HepG2 (cell line): Measurements from ENCODE around the gene ETV3L. TPM values are rescaled to one million over a fixed set of nuclear protein-coding genes. Genes with fewer than 3 reads are reported as not detected.

Experiments used
- ATAC-seq: fragments of 200-7000 bp; cut with Tn5 transposase; 3 replicates; pipeline ENCODE4 v1.9.1; 2020; ENCODE audit warnings: mild to moderate bottlenecking, moderate library complexity
- BruUV-seq: library from RNA; stranded (reverse); fragments of 400-500 nt; replicated peaks from 2 replicates; lab custom pipeline; 2021; lab: Mats Ljungman, UMichigan
- CTCF ChIA-PET: fragments of 300-600 bp; formaldehyde crosslinking; extraction: SDS; loops from one replicate; lab custom pipeline; 2021; ENCODE audit warnings: low total read pairs, inconsistent platforms, low intra/inter-chr PET ratio; lab: Yijun Ruan, JAX
- POLR2A ChIA-PET: fragments of 350-600 bp; sonication (Branson Sonifier 250); formaldehyde crosslinking; loops from one replicate; lab custom pipeline; 2020; ENCODE audit warnings: antibody characterized with exemption, inconsistent platforms; lab: Yijun Ruan, JAX
- DNase-seq: peaks from one replicate; pipeline ENCODE4 v3.0.0-alpha.2; 2015; ENCODE audit warnings: low spot score
- FAIRE-seq: peaks from 3 replicates; lab custom pipeline; 2011; peaks lifted over from hg19 to GRCh38; lab: Jason Lieb, UNC
- H2AFZ ChIP-seq: one replicate; pipeline ENCODE4 v1.6.1; 2011; ENCODE audit warnings: low read length, inconsistent platforms
- H3K27ac ChIP-seq: fragments of 300-600 bp; 3 replicates; pipeline ENCODE4 v1.8.0; 2011; ENCODE audit warnings: mixed run types, mild to moderate bottlenecking, mixed read lengths, low read length, inconsistent platforms; ENCODE audit not compliant: insufficient read depth; ENCODE audit errors: extremely low read length
- H3K27me3 ChIP-seq, 2 experiments: fragments of 200-600 bp in 1 of 2; 2 replicates in 1 of 2; 3 replicates in 1 of 2; pipeline versions ENCODE4 v1.6.0 to v1.8.0; 2011; ENCODE audit warnings: low read length in 2 of 2, mild to moderate bottlenecking in 2 of 2, moderate library complexity in 2 of 2, inconsistent platforms in 1 of 2; ENCODE audit not compliant: insufficient read depth in 2 of 2, control insufficient read depth in 1 of 2
- H3K36me3 ChIP-seq, 2 experiments: fragments of 200-600 bp in 1 of 2; replicated peaks in 1 of 2; 2 replicates in 1 of 2; 3 replicates in 1 of 2; pipeline versions ENCODE4 v1.5.1 to v1.8.0; 2011; ENCODE audit warnings: low read length in 2 of 2, inconsistent platforms in 1 of 2; ENCODE audit not compliant: insufficient read depth in 2 of 2, control insufficient read depth in 1 of 2
- H3K4me1 ChIP-seq: 2 replicates; pipeline ENCODE4 v1.5.1; 2012; ENCODE audit warnings: low read length, inconsistent platforms; ENCODE audit not compliant: insufficient read depth
- H3K4me2 ChIP-seq: 2 replicates; pipeline ENCODE4 v1.6.0; 2011; ENCODE audit warnings: low read depth, low read length, inconsistent platforms
- H3K4me3 ChIP-seq, 3 experiments: fragments of 200-600 bp in 1 of 3; sonication (generic), shearing (Covaris generic) in 1 of 3; replicated peaks in 1 of 3; 2 replicates each; pipeline ENCODE4 v1.5.1; 2011 to 2016; ENCODE audit warnings: low read length in 3 of 3, inconsistent platforms in 2 of 3, low read depth in 2 of 3, mild to moderate bottlenecking in 2 of 3, control low read depth in 1 of 3, mixed read lengths in 1 of 3; ENCODE audit not compliant: insufficient read depth in 1 of 3
- H3K79me2 ChIP-seq: one replicate; pipeline ENCODE4 v1.6.1; 2011; ENCODE audit warnings: low read length, inconsistent platforms; ENCODE audit not compliant: insufficient read depth
- H3K9ac ChIP-seq: 2 replicates; pipeline ENCODE4 v1.6.0; 2011; ENCODE audit warnings: mild to moderate bottlenecking, low read depth, low read length, inconsistent platforms; ENCODE audit not compliant: insufficient read depth
- H3K9me3 ChIP-seq: 2 replicates; pipeline ENCODE4 v1.5.1; 2012; ENCODE audit warnings: mild to moderate bottlenecking, low read length
- H4K20me1 ChIP-seq: 2 replicates; pipeline ENCODE4 v1.6.0; 2011; ENCODE audit warnings: inconsistent platforms, mild to moderate bottlenecking, low read length, moderate library complexity; ENCODE audit not compliant: insufficient read depth
- HMG20B ChIP-seq: conservative IDR thresholded peaks from 2 replicates; pipeline ENCODE4 v1.6.1; 2016; ENCODE audit warnings: missing genetic modification reagents, missing compliant biosample characterization
- KAT7 ChIP-seq: IDR thresholded peaks from 2 replicates; pipeline ENCODE4 v1.6.1; 2018; ENCODE audit warnings: borderline replicate concordance, missing compliant biosample characterization
- MAFF ChIP-seq: IDR thresholded peaks from 2 replicates; pipeline ENCODE4 v1.6.1; 2011; ENCODE audit warnings: low read depth, low read length, improper control_type of control experiment
- MAFK ChIP-seq, 2 experiments: IDR thresholded peaks in 1 of 2; conservative IDR thresholded peaks in 1 of 2; 2 replicates each; pipeline ENCODE4 v1.6.1; 2011; ENCODE audit warnings: improper control_type of control experiment in 2 of 2, low read length in 2 of 2
- NCOR1 ChIP-seq: fragments of 200-600 bp; sonication (generic); IDR thresholded peaks from 2 replicates; pipeline ENCODE4 v1.7.0; 2017; ENCODE audit warnings: antibody characterized with exemption, low read length, borderline replicate concordance
- NFE2 ChIP-seq: sonication (generic); formaldehyde crosslinking; IDR thresholded peaks from 2 replicates; pipeline ENCODE4 v1.4.0; 2020; ENCODE audit warnings: missing genetic modification reagents
- PRDM10 ChIP-seq: sonication (generic); formaldehyde crosslinking; IDR thresholded peaks from 2 replicates; pipeline ENCODE4 v1.4.0; 2020; ENCODE audit warnings: low read depth, missing genetic modification reagents
- WGBS: methylation state at CpG from one replicate; pipeline ENCODE4 v1.1.6; 2017; ENCODE audit warnings: low lambda C conversion rate; 5-methylcytosine and 5-hydroxymethylcytosine counted together
- in situ Hi-C: cut with HindIII; loops from 2 replicates; pipeline ENCODE4 v1.10.0; 2017; ENCODE audit warnings: low pct_unique_long_range_greater_than_20kb; ENCODE audit not compliant: extremely low pct_ligation_motif_present
- intact Hi-C: fragments of 100-400 bp; cut with micrococcal nuclease; formaldehyde crosslinking; loops from one replicate; pipeline ENCODE4 v1.10.0; 2022; ENCODE audit not compliant: unreplicated experiment
- polyA plus RNA-seq, 8 experiments: library from polyadenylated mRNA; depleted of rRNA in 3 of 8; stranded (reverse) in 7 of 8; unstranded in 1 of 8; fragments of >200 nt; fragmentation: Illumina TruSeq in 4 of 8; extraction: Trizol in 4 of 8; gene quantifications; 2 replicates each; pipeline versions ENCODE4 v1.2.1 to v1.2.3, GENCODE V29; 2011 to 2016; ENCODE audit warnings: low read depth in 4 of 8, missing spikeins in 1 of 8, mixed read lengths in 1 of 8; ENCODE audit not compliant: insufficient read depth in 1 of 8
- total RNA-seq, 5 experiments: library from RNA; depleted of rRNA; stranded (reverse); fragments of >200 nt; fragmentation: Illumina TruSeq; extraction: Trizol; gene quantifications; 2 replicates each; pipeline ENCODE4 v1.2.3, GENCODE V29; 2016; ENCODE audit warnings: low read depth in 1 of 5
- TF ChIP-seq, protein P1 (sequence below): IDR thresholded peaks from 2 replicates; pipeline ENCODE4 v1.6.1; 2018; ENCODE audit warnings: missing genetic modification reagents
- TF ChIP-seq, protein P2 (sequence below): sonication (generic); formaldehyde crosslinking; IDR thresholded peaks from 2 replicates; pipeline ENCODE4 v1.9.0; 2021; ENCODE audit warnings: missing genetic modification reagents, mild to moderate bottlenecking, borderline replicate concordance
- TF ChIP-seq, protein P3 (sequence below): sonication (generic); formaldehyde crosslinking; IDR thresholded peaks from 2 replicates; pipeline ENCODE4 v1.4.0; 2020; ENCODE audit warnings: missing genetic modification reagents, borderline replicate concordance

ETV3L gene
- total and polyA plus RNA-seq, 2 of the 13 experiments (the other 11 are each of a cell fraction or from before 2014, with no cell fraction given) = not detected

- no peak for ATAC-seq
- Histone ChIP-seq H3K4me2 (no peak overlapping the region), H3K36me3 (peaks cover 20 to 66% of the 10 kb centered on the region in 2 experiments), H3K79me2 (peaks cover 19% of the 10 kb centered on the region), H3K9ac (no peak overlapping the region), H3K27ac (no peak overlapping the region), H3K27me3 (no peaks in the 10 kb centered on the region; a peak in 1 of 5 replicates), H2AFZ (no peak overlapping the region), H3K9me3 (no peaks in the 10 kb centered on the region), H3K4me1 (peaks cover 21% of the 10 kb centered on the region), H3K4me3 (no peak overlapping the region), H4K20me1 (peaks cover 9% of the 10 kb centered on the region; the same call in 1 of the 2 replicates)
- WGBS = 83% methylated on average over 2 of the region's 2 CpGs
- TF ChIP-seq MAFK (conservative IDR thresholded peaks at IDR 0.05 in 1 of 2, IDR thresholded peaks at IDR 0.05 in 1 of 2; ENCODE audit: low read length in 2 of 2) (peak; percentile 77 to 89), MAFF (peak; percentile 83)
- TF ChIP-seq, protein P1, sequence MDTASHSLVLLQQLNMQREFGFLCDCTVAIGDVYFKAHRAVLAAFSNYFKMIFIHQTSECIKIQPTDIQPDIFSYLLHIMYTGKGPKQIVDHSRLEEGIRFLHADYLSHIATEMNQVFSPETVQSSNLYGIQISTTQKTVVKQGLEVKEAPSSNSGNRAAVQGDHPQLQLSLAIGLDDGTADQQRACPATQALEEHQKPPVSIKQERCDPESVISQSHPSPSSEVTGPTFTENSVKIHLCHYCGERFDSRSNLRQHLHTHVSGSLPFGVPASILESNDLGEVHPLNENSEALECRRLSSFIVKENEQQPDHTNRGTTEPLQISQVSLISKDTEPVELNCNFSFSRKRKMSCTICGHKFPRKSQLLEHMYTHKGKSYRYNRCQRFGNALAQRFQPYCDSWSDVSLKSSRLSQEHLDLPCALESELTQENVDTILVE (CRISPR knock-in tag) = no peak
- no TSS peak for BruUV-seq
- no peak for FAIRE-seq
- no peak for DNase-seq
- CTCF ChIA-PET = no interaction called here
- intact Hi-C loops = no loop called here
- in situ Hi-C loops = no loop called here
- POLR2A ChIA-PET = no interaction called here
Observed at GRCh38 chr1:157132616-157133167, 33.1 kb upstream of the ETV3L start.

- FAIRE-seq (no peak), DNase-seq (no peak), ATAC-seq (no peak)
- Histone ChIP-seq H3K79me2 (peaks cover 13% of the 10 kb centered on the region), H3K9ac (no peak overlapping the region), H3K27ac (no peak overlapping the region), H3K4me2 (no peak overlapping the region), H3K36me3 (peaks cover 20 to 69% of the 10 kb centered on the region in 2 experiments), H3K27me3 (no peaks in the 10 kb centered on the region), H3K4me1 (peaks cover 20% of the 10 kb centered on the region), H3K4me3 (no peak overlapping the region), H4K20me1 (peaks cover 8% of the 10 kb centered on the region; the same call in 1 of the 2 replicates), H3K9me3 (no peaks in the 10 kb centered on the region), H2AFZ (no peak overlapping the region)
- no TSS peak for BruUV-seq
- WGBS = 83% methylated on average over 3 of the region's 5 CpGs
- in situ Hi-C loops (no loop called here), intact Hi-C loops (no loop called here)
- ChIA-PET CTCF (no interaction called here), POLR2A (no interaction called here)
- TF ChIP-seq HMG20B (no peak), NFE2 (CRISPR knock-in tag) (no peak), KAT7 (CRISPR knock-in tag) (no peak), PRDM10 (CRISPR knock-in tag) (no peak), NCOR1 (no peak)
- TF ChIP-seq, protein P2, sequence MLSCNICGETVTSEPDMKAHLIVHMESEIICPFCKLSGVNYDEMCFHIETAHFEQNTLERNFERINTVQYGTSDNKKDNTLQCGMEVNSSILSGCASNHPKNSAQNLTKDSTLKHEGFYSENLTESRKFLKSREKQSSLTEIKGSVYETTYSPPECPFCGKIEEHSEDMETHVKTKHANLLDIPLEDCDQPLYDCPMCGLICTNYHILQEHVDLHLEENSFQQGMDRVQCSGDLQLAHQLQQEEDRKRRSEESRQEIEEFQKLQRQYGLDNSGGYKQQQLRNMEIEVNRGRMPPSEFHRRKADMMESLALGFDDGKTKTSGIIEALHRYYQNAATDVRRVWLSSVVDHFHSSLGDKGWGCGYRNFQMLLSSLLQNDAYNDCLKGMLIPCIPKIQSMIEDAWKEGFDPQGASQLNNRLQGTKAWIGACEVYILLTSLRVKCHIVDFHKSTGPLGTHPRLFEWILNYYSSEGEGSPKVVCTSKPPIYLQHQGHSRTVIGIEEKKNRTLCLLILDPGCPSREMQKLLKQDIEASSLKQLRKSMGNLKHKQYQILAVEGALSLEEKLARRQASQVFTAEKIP (CRISPR knock-in tag) = no peak
- TF ChIP-seq, protein P3, sequence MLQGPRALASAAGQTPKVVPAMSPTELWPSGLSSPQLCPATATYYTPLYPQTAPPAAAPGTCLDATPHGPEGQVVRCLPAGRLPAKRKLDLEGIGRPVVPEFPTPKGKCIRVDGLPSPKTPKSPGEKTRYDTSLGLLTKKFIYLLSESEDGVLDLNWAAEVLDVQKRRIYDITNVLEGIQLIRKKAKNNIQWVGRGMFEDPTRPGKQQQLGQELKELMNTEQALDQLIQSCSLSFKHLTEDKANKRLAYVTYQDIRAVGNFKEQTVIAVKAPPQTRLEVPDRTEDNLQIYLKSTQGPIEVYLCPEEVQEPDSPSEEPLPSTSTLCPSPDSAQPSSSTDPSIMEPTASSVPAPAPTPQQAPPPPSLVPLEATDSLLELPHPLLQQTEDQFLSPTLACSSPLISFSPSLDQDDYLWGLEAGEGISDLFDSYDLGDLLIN (CRISPR knock-in tag) = no peak
Observed at GRCh38 chr1:157132111-157132510, 32.5 kb upstream of the ETV3L start.
